Upper lobe of left lung (tissue), 4 donors: ENCODE results near the gene ZNF496.

Source experiments
- CTCF ChIP-seq, 6 experiments: fragments of 450-650 bp in 4 of 6; fragments of 200-600 bp in 2 of 6; sonication (generic) in 2 of 6; IDR thresholded peaks; one replicate each; pipeline ENCODE4 v1.5.1; 2016 to 2019; ENCODE audit warnings: antibody characterized with exemption in 6 of 6
- POLR2A ChIP-seq, 4 donors: fragments of 450-650 bp; IDR thresholded peaks; one replicate each; pipeline ENCODE4 v1.5.1; 2016 to 2017; ENCODE audit warnings: antibody characterized with exemption in 4 of 4, mild to moderate bottlenecking in 2 of 4
- POLR2AphosphoS5 ChIP-seq, 2 donors: sonication (generic); formaldehyde crosslinking; IDR thresholded peaks; one replicate each; pipeline ENCODE4 v1.5.1; 2017; ENCODE audit warnings: antibody characterized with exemption in 2 of 2

GRCh38 chr1:247317702-247318101, 14.0 kb downstream of the ZNF496 start:
- TF ChIP-seq CTCF (IDR thresholded peaks at IDR 0.05) (no peak), POLR2A (IDR thresholded peaks at IDR 0.05) (no peak), POLR2AphosphoS5 (IDR thresholded peaks at IDR 0.05) (no peak)
